SU-DHL-6 (cell line): Measurements from ENCODE around the gene CFAP54.

Experiments
- H2AFZ ChIP-seq: fragments of 200-600 bp; sonication (generic); 2 replicates; pipeline ENCODE4 v1.6.1; 2014; ENCODE audit warnings: low read depth, mild to moderate bottlenecking, moderate library complexity, mixed read lengths, antibody characterized with exemption, low read length; ENCODE audit not compliant: severe bottlenecking
- H3F3A ChIP-seq: fragments of 200-600 bp; shearing (Covaris generic); 2 replicates; pipeline ENCODE4 v1.6.0; 2016; ENCODE audit warnings: antibody characterized with exemption, mild to moderate bottlenecking; ENCODE audit not compliant: insufficient read depth
- H3K27ac ChIP-seq: fragments of 200-600 bp; sonication (generic); 2 replicates; pipeline ENCODE4 v1.5.1; 2016; ENCODE audit warnings: low read depth, mild to moderate bottlenecking, low read length, moderate library complexity, mixed read lengths
- H3K27me3 ChIP-seq: fragments of 200-600 bp; sonication (generic), shearing (Covaris generic); 2 replicates; pipeline ENCODE4 v1.6.0; 2014; ENCODE audit warnings: mild to moderate bottlenecking, low read length
- H3K36me3 ChIP-seq: fragments of 200-600 bp; sonication (generic); 2 replicates; pipeline ENCODE4 v1.6.1; 2014; ENCODE audit warnings: mild to moderate bottlenecking, low read length, mixed read lengths
- H3K4me2 ChIP-seq: fragments of 300-600, 200-600 bp; shearing (Covaris generic), sonication (generic); 2 replicates; pipeline ENCODE4 v1.6.0; 2014; ENCODE audit warnings: low read length, low read depth, mild to moderate bottlenecking; ENCODE audit not compliant: poor library complexity, severe bottlenecking
- H3K4me3 ChIP-seq: fragments of 200-600 bp; sonication (generic); 2 replicates; pipeline ENCODE4 v1.5.1; 2014; ENCODE audit warnings: antibody characterized with exemption, low read length, mild to moderate bottlenecking, mixed read lengths; ENCODE audit not compliant: insufficient read depth, poor library complexity, severe bottlenecking
- H3K79me2 ChIP-seq: fragments of 200-600 bp; sonication (generic); 2 replicates; pipeline ENCODE4 v1.6.1; 2014; ENCODE audit warnings: mild to moderate bottlenecking, low read length, moderate library complexity; ENCODE audit not compliant: insufficient read depth
- H3K9ac ChIP-seq: fragments of 200-600 bp; sonication (generic); 2 replicates; pipeline ENCODE4 v1.7.0; 2014; ENCODE audit warnings: mild to moderate bottlenecking, low read length
- H3K9me2 ChIP-seq: fragments of 200-600 bp; sonication (generic); replicated peaks from 2 replicates; pipeline ENCODE4 v1.6.1; 2014; ENCODE audit warnings: low read length; ENCODE audit not compliant: insufficient read depth
- H3K9me3 ChIP-seq: fragments of 200-600 bp; sonication (generic); 2 replicates; pipeline ENCODE4 v1.6.1; 2014; ENCODE audit warnings: low read length, mixed read lengths; ENCODE audit not compliant: insufficient read depth
- H4K20me1 ChIP-seq: fragments of 200-600 bp; sonication (generic); 2 replicates; pipeline ENCODE4 v1.6.1; 2014; ENCODE audit warnings: low read depth, mild to moderate bottlenecking, antibody characterized with exemption, low read length, moderate library complexity, mixed read lengths
- EZH2phosphoT487 ChIP-seq: fragments of 200-600 bp; sonication (generic), shearing (Covaris generic); conservative IDR thresholded peaks from 2 replicates; pipeline ENCODE4 v1.6.1; 2018; ENCODE audit warnings: mild to moderate bottlenecking, antibody characterized with exemption, low read length, moderate library complexity, mixed read lengths
- TF ChIP-seq, protein P1 (sequence below): fragments of 200-600 bp; sonication (generic); IDR thresholded peaks from one replicate; pipeline ENCODE4 v1.5.1; 2017; ENCODE audit warnings: antibody characterized with exemption, mild to moderate bottlenecking, low read length, moderate library complexity; ENCODE audit not compliant: insufficient read depth, poor library complexity, severe bottlenecking

CFAP54 gene

GRCh38 chr12:96711364-96711763 is 222.0 kb downstream of the CFAP54 start:
- no peak overlapping the region for H2AFZ ChIP-seq
- no peaks in the 10 kb centered on the region for H3K9me2 ChIP-seq
- H3K4me3 ChIP-seq: no peak overlapping the region
- H3F3A ChIP-seq: no peaks in the 10 kb centered on the region
- no peaks in the 10 kb centered on the region for H3K79me2 ChIP-seq
- no peak overlapping the region for H3K4me2 ChIP-seq
- H3K27me3 ChIP-seq: no peaks in the 10 kb centered on the region
- no peaks in the 10 kb centered on the region for H3K9me3 ChIP-seq
- no peaks in the 10 kb centered on the region for H4K20me1 ChIP-seq
- no peak overlapping the region for H3K9ac ChIP-seq
- no peak for TF ChIP-seq EZH2phosphoT487
- TF ChIP-seq, protein P1, sequence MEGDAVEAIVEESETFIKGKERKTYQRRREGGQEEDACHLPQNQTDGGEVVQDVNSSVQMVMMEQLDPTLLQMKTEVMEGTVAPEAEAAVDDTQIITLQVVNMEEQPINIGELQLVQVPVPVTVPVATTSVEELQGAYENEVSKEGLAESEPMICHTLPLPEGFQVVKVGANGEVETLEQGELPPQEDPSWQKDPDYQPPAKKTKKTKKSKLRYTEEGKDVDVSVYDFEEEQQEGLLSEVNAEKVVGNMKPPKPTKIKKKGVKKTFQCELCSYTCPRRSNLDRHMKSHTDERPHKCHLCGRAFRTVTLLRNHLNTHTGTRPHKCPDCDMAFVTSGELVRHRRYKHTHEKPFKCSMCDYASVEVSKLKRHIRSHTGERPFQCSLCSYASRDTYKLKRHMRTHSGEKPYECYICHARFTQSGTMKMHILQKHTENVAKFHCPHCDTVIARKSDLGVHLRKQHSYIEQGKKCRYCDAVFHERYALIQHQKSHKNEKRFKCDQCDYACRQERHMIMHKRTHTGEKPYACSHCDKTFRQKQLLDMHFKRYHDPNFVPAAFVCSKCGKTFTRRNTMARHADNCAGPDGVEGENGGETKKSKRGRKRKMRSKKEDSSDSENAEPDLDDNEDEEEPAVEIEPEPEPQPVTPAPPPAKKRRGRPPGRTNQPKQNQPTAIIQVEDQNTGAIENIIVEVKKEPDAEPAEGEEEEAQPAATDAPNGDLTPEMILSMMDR: no peak
- no peak overlapping the region for H3K27ac ChIP-seq
- no peaks in the 10 kb centered on the region for H3K36me3 ChIP-seq

- TF ChIP-seq EZH2phosphoT487: no peak
- TF ChIP-seq, protein P1: no peak
- Histone ChIP-seq H3K4me2 (no peak overlapping the region), H3K79me2 (no peaks in the 10 kb centered on the region), H3K9me2 (no peaks in the 10 kb centered on the region), H3K27ac (no peak overlapping the region), H3K9me3 (no peaks in the 10 kb centered on the region), H3K4me3 (no peak overlapping the region), H4K20me1 (no peaks in the 10 kb centered on the region), H3K27me3 (no peaks in the 10 kb centered on the region), H3K9ac (no peak overlapping the region), H3K36me3 (no peaks in the 10 kb centered on the region), H3F3A (no peaks in the 10 kb centered on the region), H2AFZ (no peak overlapping the region)
Observed at GRCh38 chr12:96714199-96714598, 224.8 kb downstream of the CFAP54 start.

DNA sequence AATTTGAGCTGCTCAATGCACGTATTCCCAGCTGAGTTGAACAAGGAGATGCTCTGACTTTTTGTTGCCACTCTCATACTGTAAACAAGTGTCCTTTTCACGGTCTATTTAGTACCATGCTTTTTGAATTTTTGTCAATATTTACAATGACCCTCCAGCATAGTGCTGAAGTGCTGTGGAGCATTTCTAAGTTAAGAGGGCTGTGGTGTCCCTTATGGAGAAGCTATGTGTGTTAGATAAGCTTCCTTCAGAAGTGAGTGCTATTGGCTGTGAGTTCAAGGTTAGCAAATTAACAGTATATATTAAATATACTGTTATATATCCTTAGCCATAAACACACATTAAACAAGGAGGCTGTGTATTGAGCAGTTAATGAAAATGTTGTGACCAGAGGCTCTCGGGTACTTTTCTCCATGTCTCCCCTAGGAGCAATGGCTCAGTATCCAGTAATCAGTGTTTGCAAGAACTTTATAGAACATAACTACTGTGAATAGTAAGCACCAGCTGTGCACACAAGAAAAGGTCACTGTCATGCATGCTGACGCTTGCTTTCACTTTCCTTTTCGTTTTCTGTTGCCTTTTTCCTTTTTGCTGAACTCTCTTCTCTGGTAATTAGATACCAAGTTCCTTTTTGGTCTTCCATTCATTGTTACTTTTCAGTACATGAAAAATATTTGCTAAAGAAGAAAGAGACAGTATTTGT is 230.4 kb downstream of the CFAP54 start:
- no peak overlapping the region for H2AFZ ChIP-seq

More for the DNA sequence above, 230.4 kb downstream of the CFAP54 start:
- TF ChIP-seq EZH2phosphoT487: no peak
- TF ChIP-seq, protein P1: no peak
- H3K9me2 ChIP-seq: no peaks in the 10 kb centered on the region
- no peak overlapping the region for H3K27ac ChIP-seq
- no peaks in the 10 kb centered on the region for H3K79me2 ChIP-seq
- peak overlapping the region; percentile 31 for H3K4me2 ChIP-seq
- H3K4me3 ChIP-seq: no peak overlapping the region
- H3K9ac ChIP-seq: no peak overlapping the region
- no peaks in the 10 kb centered on the region for H3K27me3 ChIP-seq
- H3K9me3 ChIP-seq: no peaks in the 10 kb centered on the region
- H3K36me3 ChIP-seq: no peaks in the 10 kb centered on the region
- no peaks in the 10 kb centered on the region for H3F3A ChIP-seq
- no peaks in the 10 kb centered on the region for H4K20me1 ChIP-seq
